ENCODE measurements around the gene ESR1.

DNA sequence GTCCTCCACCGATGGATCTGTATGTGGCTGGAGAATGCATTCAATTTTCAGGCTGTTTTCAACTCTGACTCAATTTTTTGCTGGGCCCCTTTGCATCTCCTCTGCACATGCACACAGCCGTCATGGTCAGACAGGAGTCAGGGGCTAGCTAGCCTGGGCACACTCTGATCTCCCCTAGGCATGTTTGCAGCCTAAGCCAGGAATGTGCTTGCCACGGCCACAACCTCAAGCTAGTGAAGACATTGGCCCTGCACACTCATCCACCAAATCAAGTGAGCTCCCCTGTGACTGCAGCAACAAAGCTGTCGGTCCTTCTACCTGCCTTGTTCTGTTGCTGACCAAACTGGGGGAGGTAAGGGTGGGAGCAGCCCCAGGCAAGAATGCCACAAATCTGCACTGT is 300.5 kb downstream of the ESR1 start:
- TF ChIP-seq, protein P1, sequence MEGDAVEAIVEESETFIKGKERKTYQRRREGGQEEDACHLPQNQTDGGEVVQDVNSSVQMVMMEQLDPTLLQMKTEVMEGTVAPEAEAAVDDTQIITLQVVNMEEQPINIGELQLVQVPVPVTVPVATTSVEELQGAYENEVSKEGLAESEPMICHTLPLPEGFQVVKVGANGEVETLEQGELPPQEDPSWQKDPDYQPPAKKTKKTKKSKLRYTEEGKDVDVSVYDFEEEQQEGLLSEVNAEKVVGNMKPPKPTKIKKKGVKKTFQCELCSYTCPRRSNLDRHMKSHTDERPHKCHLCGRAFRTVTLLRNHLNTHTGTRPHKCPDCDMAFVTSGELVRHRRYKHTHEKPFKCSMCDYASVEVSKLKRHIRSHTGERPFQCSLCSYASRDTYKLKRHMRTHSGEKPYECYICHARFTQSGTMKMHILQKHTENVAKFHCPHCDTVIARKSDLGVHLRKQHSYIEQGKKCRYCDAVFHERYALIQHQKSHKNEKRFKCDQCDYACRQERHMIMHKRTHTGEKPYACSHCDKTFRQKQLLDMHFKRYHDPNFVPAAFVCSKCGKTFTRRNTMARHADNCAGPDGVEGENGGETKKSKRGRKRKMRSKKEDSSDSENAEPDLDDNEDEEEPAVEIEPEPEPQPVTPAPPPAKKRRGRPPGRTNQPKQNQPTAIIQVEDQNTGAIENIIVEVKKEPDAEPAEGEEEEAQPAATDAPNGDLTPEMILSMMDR (IDR thresholded peaks at IDR 0.05) = no peak
- no peak for TF ChIP-seq POLR2A (IDR thresholded peaks at IDR 0.05)

Measured in breast epithelium (tissue), 3 donors.